Retinal pigment epithelial cell (primary cell): ENCODE data around the gene CSTF2T.

ENCODE experiments used
- DNase-seq: peaks from one replicate; pipeline ENCODE4 v3.0.0-alpha.2; 2010; ENCODE audit warnings: low read depth
- H3K4me3 ChIP-seq: 2 replicates; pipeline ENCODE4 v1.5.1; 2011; ENCODE audit warnings: mild to moderate bottlenecking, low read length, control low read depth, moderate library complexity
- TF ChIP-seq, protein P1 (sequence below): conservative IDR thresholded peaks from 2 replicates; pipeline ENCODE4 v1.5.1; 2011; ENCODE audit warnings: low read depth, low read length, control low read depth, inconsistent platforms

The CSTF2T gene

DNA sequence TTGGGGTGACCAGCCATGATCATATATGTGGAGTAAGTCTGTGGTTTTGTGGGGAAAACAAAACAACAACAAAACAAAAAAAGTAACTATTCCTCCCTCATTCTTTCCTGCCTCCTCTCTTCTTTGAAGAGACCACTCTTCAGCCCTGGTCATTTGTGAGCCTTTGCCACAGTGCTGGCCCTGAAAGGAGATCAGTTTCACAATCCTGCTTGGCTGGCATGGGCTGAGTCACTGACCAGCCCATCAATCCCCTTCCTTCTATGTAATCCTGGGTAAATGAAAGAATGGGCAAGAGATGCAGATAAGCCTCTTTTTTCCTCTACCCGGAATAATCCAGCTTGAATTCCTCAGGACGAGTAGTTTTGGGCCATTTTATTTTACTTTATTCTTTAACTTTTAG, 13.6 kb downstream of the CSTF2T start:
- DNase-seq = peak; percentile 42
- TF ChIP-seq, protein P1, sequence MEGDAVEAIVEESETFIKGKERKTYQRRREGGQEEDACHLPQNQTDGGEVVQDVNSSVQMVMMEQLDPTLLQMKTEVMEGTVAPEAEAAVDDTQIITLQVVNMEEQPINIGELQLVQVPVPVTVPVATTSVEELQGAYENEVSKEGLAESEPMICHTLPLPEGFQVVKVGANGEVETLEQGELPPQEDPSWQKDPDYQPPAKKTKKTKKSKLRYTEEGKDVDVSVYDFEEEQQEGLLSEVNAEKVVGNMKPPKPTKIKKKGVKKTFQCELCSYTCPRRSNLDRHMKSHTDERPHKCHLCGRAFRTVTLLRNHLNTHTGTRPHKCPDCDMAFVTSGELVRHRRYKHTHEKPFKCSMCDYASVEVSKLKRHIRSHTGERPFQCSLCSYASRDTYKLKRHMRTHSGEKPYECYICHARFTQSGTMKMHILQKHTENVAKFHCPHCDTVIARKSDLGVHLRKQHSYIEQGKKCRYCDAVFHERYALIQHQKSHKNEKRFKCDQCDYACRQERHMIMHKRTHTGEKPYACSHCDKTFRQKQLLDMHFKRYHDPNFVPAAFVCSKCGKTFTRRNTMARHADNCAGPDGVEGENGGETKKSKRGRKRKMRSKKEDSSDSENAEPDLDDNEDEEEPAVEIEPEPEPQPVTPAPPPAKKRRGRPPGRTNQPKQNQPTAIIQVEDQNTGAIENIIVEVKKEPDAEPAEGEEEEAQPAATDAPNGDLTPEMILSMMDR = no peak
- no peak overlapping the region for H3K4me3 ChIP-seq

DNA sequence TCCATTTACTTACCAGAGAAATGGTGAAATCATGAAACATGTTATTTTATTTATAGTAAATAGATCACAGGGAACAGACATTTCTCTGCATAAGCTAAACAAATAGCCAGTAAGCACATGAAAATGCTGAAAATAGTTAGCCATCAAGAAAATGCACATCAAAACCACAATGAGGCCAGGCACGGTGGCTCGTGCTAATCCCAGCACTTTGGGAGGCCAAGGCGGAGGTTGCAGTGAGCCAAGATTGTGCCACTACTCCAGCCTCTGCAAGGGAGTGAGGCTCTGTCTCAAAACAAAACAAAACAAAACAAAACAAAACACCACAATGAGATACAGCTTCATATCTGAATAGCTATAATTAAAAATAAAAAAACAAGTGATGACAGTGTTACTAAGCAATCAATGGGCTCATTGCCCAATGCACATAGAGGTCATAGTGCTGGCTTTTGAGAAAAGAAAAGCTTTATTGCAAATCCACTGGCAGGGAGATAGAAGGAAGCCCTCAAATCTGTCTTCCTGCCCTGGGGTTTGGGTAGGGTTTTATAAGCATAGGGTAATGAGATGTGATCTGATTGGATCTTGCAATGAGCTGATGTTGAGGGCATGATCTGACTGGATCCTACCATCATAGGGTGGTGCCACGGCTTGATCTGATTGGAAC, 16.2 kb downstream of the CSTF2T start:
- H3K4me3 ChIP-seq = no peak overlapping the region
- DNase-seq = no peak
- TF ChIP-seq, protein P1 = no peak

DNA sequence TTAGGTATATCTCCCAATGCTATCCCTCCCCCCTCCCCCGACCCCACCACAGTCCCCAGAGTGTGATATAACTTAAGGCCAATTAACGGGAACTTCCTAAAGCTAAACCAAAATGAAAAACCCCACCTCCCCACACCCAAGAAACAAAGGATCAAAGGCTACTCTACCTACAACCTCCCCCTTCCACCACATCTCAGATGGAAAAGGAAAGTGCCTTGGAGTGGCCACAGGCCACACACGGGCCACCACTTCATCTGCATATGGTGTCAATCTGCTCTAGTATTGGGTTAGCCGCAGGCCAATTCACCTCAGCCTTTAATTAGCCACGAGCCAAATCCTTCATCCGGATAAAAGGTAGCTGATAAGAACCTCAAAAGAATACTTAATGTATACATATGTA, 19.6 kb downstream of the CSTF2T start:
- TF ChIP-seq, protein P1 = no peak
- DNase-seq = no peak
- H3K4me3 ChIP-seq = no peak overlapping the region

DNA sequence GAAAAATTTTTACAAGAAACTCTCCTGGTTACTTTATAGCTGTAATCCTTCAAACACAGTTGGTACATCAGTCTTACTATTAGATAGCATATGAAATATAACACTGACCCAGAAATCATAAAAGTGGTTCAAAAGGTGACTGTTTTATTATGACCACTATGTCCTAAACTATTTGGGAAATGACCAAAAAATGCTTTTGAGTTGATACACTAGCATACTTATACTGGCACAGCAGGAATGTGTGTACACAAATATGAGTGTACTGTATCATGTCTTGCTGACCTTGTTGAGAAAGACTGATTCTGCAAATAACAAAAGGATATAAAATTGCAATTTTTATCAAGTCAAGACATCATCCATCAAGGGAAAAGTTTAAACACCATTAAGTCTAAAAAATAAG, 24.3 kb downstream of the CSTF2T start:
- no peak overlapping the region for H3K4me3 ChIP-seq
- DNase-seq = no peak
- TF ChIP-seq, protein P1 = no peak

DNA sequence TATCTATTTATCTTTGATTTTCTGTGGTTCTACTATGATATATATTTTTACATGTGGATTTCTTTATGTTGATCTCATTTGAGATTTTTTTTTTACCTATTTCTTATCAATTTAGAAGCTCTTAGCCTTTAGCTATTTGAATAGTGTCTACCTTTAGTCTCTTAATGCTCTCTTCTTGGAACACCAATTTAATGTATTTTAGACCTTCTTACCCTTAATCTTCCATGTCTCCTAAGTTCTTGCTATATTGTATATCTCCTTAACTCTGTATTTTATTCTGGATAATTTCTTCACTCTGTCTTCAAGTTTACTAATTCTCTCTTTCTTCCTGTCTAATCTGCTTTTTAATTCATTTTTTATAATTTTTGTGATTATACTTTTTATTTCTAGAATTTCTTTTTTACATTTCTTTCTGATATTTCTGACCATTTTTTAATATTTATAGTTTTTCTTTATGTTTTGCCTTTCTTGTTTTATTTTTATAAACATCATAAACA, 27.3 kb downstream of the CSTF2T start:
- DNase-seq = no peak
- no peak overlapping the region for H3K4me3 ChIP-seq
- TF ChIP-seq, protein P1 = no peak

DNA sequence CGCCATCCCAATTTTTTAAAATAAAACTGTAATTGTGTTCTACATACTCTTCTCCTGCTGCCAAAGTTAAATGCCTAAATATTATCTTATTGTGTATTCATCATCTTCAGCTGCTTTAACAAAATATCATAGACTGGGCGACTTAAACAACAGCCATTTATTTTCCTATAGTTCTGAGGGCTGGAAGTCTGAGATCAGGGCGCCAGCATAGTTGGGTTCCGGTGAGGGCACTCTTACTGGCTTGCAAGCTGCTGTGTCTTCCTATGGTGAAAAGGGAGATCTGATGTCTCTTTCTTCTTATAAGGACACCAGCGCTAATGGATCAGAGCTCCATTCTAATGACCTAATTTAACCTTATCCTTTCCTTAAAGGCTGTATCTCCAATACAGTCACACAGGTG, 30.4 kb downstream of the CSTF2T start:
- no peak for DNase-seq
- H3K4me3 ChIP-seq = no peak overlapping the region
- TF ChIP-seq, protein P1 = no peak

DNA sequence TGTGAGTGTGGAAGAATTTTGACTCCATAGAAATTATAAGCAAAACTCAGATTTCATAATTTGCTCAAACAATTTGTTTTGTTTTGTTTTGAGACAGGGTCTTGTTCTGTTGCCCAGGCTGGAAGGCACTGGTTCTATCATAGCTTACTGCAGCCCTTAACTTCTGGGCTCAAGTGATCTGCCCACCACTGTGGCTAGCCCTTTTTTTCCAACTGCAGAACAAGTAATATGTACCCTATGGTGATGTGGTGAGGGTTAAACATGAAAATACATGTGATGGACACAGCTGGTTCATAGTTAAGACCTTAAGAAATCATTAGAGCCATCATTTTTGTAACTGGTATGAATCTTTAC, 31.1 kb downstream of the CSTF2T start:
- DNase-seq = no peak
- H3K4me3 ChIP-seq = no peak overlapping the region
- TF ChIP-seq, protein P1 = no peak
